Stimulated activated CD8-positive, alpha-beta memory T cell treated with anti-CD3 and anti-CD28 coated beads, Interleukin-7, amount 100 ng/mL, for 1 hour (primary cell): ENCODE measurements around the gene TRIM66.

Source experiments
- DNase-seq, 2 donors: peaks; one replicate each; pipeline ENCODE4 v3.0.0-alpha.2; 2020; ENCODE audit warnings: low read depth in 2 of 2

TRIM66 gene

DNA sequence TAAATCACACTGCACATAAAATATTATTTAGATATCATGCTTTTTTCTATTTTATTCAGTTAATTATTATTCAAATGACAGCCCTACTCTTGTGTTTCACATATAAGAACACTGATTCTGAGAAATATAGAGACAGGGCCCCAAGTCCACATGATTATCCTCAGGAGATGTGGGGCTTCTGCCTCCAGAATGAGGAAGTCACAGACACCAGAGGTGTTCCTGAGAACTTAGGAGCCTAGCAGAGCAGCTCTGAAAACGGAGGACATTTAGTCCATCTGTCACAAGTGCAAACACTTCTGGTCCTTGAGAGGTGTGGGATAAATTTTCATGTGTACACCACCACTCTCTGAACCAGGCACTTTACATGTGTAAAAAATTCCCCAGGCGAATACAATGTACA is 26.2 kb downstream of the TRIM66 start:
- no peak for DNase-seq

DNA sequence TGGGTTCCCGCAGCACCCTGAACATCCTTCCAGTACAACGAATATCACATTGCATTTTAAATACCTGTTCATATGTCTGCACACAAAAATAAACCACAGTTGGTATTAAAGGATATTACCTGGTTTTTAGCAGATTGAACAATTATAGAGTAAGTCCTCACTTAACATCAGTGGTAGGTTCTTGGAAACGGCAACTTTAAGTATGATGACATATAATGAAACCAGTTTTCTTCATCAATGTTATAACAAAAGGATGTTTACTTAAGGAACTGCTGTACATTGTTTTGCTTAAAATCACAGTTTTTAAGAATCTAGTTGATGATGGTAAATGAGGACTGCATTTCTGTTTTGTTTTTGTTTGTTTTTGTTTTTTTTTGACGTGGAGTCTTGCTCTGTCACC is 28.0 kb downstream of the TRIM66 start:
- DNase-seq: no peak

DNA sequence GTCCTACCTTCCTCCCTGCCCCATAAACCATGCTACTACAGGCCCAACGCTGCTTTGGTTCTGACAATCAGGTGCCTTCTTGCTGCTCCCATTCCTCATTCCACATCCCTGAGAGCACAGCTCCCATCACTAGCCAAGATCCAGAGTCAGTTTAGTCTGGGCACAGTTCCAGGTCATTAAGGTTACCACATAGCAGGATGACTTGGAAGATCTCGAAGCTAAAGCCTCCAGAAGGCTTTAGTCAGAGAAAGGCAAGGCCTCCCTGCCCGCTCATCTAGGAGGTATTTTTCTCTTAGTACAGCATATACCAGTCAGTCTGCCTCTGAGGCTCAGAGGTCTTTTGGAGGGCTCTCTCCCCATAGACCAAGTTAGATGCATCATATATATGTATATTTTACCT is 30.3 kb downstream of the TRIM66 start:
- DNase-seq: no peak

DNA sequence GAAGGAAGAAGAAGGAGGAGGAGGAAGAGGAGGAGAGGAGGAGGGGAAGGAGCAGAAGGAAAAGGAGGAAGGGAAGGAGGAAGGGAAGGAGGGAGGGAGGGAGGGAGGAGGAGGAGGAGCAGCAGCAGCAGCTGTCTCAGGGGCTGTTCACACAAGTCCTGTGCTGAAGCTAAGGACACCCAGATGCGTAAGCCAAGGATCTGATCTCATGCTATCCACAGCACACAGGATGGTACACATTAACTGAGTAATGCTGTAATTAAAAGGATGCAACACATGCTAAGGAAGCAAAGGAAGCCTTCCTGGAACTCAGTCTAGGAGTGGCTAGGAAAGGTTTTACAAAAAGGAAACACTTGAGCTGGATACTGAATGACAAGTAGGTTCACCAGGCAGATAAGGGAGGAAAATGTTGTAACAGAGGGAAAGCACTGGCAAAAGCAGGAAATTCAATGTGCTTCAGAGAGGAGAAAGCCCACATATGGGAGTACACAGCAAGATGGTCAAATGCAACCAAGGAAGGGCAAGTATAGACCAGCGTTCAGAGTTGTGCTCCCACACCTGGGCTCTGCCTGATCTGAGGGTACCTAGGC is 32.0 kb downstream of the TRIM66 start:
- no peak for DNase-seq

DNA sequence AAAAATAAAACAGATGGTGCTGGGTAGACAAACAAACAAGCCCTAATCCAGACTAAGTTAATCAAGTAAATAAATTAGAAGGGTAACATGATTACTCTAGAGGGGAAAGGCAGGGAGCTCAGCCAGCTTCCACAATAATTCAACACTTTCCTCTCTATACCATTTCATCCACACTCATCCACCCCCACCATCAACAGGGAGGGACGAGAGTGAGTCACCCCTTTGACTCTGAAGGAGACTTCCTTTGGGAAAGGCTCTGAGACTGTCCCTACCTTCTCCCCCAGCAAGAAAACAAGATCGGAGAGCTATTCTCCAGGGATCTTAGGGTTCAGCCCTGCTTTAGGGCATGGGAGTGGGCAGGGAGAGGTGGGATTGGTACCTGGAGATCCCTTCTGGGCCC is 33.1 kb downstream of the TRIM66 start:
- no peak for DNase-seq

DNA sequence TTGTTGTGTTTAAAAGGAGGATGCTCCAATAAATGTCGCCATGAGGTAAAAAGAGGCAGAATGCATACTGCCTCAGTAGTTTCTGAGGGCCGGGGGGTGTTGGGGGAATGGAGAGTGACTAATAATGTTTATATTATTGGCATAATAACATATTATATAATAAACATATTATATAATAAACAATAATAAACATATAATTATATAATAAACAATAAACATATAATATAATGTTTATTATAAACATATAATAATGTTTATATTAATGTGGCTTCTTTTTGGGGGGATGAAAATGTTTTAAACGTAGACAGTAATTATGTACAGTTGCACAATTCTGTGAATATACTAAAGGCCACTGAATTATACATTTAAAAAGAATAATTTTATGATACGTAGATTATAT is 35.6 kb downstream of the TRIM66 start:
- DNase-seq: no peak

DNA sequence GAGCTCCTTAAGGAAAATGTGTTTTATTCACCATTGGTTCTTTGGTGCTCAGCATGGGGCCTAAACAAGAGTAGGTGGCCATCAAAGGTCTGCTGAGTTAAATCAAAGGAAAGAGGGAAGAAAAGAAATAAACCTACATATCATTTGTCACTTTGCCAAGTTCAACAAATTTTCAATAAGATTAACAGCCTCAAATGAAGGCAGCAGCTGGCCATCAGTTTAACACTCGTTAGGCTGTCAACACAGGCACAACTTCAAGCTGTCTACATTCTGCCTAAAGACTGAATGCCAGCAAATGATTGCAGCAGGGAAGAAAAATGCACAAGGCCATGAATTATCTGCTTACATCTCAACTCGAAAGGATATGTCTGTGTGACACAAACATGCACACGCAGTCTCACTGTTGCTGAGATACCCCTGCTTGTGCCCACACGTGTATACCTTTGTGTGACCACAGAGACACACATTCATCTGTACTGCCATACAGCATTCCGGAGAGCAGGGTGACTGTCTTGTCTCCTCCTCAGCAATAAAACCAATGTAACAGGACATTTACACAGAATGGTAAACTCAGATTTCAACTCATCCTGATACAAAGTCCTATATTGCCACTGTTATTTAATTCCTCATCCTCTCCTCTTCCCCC is 40.1 kb downstream of the TRIM66 start:
- DNase-seq: no peak

DNA sequence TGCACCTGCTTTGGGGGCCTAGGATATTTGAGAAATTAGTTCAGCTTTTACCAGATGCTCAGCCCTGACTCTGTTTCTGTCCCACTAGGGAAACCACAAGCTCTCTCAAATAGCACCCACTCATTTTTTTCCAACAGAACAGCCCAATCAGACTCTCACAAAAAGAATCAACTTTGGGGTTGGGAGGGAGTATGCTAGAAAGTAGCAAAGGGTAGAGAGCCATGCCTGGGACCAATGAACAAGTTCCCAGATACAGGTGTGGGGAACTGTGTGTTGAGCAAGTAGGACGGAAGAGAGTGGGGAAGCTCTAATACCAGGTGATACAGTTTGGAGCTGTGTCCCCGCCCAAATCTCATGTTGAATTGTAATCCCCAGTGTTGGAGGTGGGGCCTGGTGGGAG is 41.1 kb downstream of the TRIM66 start:
- no peak for DNase-seq

DNA sequence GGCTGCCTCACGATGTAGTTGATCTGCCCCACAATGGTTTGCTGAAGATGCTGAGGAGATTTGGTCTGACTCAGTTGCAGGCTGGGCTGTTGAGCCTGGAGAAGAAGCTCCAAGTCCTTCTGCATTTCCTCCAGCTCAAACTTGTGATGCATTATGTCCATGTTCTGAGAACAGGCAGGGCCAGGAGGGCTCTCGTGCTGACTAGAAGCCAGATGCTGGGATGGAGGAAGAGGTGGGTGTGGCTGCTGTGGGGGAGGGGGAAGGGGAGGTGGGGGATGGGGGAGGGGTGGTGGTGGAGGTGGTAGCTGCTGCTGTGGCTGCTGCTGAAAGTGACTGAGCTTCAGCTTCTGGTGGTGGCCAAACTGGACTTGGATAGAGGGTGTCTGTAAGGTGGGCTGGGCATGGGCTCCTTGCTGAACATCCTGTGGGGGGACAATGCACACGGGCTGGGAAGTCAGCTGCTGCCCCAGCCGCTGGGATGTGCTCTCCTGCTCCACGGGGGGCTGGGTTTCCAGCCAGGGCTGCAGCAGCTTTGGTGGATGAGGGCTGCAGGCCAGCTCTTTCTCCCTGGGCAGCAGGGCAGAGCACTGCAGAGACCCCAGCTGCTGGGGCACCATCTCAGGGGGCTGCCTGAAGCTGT is 42.1 kb downstream of the TRIM66 start:
- DNase-seq: no peak

DNA sequence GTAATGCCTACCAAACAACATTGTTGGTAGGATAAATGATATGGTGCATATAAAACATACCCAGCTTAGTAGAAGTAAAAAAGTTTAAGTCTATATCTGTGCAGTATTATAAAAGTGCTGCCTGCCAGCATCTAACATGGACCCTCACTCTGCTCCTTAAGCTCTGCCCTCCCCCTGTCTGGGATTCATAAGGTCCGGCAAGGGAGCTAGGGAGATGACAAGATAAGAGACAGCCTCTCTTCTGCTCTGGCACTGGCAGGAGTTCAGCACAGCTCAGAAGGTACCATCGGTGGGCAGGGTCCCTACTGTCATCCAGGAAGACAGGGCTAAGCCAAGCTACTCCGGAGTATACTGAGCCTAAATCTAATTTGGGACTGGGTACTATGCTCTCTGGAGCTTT is 42.8 kb downstream of the TRIM66 start:
- DNase-seq: no peak

DNA sequence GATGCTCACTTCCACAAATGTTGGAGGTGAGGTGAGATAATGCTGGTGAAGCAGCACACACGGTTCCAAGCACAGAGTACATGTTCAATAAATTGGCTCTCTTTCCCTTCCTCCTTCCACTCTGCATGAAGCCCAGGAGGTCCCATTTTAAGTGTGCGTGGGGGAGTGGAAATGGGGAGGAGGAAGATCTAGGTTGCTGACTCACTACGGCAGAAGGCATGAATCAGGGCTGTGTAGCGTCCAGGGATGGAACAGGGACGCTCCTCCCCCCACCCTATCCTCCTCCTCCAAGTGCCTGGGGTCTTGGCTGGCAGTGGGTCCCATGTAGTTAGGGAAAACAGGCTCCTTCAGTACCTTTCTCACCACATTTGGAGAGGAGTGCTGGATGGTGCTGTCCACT is 44.2 kb downstream of the TRIM66 start:
- DNase-seq: no peak

DNA sequence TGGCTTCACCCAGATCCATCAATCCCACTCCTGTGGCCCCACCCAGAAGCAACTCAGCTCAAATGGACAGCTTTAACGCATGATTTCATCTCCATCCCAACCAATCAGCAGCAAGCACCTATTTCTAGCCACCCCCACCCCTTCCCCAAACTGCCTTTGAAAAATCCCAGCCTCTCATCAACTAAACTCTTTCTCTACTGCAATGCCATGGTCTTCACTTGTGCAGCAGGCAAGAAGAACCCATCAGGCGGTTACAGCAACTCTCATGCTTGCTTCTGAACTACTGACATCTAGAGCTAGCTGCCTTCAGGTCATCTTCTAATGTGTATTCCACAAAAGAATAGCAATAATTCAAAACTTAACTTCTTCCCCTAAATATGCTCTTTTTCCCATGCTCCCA is 46.3 kb downstream of the TRIM66 start:
- DNase-seq: no peak

DNA sequence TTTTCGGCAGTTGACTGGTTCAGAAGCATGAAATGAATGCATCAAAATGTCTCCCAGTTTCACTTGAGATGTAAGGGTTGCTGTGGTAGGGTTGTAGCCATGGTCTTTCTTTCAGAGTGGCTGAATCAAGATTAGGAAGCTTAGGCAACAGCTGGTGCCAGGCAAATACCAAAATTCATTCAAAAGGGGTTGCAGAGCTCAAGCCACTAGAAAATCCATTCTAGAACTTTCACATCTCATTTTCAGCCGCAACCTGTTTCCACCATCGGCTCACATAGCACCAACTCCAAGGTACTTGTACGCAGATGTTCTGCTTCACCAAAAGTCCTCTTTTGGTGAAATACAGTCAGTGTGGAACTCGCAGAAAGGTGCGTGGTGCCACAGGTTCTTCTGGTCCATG is 48.0 kb downstream of the TRIM66 start:
- DNase-seq: no peak

DNA sequence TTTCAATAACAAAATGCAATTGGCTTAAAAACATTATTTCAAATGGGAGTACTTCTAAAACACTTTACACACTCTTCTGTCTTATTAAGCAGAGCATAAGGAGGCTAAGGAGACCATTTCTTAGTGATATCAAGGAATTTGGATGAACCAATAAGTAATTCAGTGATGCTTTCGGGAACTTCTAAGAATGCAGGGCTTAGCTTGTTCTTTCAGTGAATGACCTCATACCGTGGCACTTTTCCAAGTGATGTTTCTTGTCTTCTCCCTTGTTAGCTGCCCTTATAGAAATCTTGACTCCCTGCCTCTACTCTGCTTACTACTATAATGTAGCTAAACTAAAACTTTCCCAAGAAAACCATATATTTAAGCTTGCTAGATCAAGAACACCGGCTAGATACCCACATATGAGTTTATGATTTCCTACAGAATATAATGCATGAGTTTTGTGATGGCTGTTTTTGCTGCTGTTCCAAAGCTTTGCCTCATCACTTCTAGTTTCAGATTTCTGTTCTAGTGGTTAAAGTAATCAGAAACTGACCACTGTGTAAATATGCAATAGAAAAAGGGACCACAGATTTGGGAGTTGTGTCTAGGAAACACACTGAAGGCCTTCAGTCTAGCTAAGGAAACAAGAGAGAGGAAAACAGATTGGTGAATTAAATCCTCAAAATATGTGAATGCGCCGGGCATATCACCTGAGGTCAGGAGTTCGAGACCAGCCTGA is 50.9 kb downstream of the TRIM66 start:
- no peak for DNase-seq

DNA sequence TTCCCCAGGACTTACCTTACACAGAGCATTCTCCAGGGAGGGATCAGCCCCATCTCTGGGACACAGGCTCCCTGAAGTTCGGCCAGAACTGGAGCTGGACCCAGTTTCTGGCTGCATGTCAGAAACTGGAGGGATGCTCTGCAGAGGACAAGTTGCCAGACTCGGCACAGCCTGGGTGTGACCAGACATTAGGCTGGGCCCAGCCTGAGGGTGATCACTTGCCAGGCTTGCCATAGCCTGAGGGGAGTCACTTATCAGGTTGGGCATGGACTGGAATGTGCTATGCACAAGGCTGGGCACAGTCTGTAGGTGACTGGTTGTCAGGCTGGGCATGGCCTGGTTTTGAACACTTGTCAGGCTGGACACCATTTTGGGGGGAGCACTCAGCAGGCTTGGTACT is 57.8 kb downstream of the TRIM66 start:
- no peak for DNase-seq

DNA sequence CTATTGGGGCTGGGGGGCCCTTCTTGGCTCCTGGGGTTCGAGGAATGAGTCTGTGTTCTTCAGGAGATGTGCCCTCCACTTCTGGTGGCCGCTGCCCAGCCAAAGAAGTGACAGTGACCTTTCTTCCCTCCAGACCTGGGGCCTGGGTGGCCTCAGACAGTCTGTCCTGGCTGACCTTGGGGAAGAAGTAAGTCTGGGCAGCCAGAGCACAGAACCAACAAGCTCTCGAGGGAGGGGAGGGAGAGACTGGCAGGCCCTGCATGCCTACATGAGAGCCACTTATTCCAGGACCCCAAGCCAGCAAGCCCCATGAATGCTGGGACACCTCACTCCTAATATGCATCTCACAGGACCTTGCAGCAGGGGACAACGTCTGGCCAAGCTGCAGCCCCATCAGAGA is 61.3 kb downstream of the TRIM66 start:
- DNase-seq: no peak

DNA sequence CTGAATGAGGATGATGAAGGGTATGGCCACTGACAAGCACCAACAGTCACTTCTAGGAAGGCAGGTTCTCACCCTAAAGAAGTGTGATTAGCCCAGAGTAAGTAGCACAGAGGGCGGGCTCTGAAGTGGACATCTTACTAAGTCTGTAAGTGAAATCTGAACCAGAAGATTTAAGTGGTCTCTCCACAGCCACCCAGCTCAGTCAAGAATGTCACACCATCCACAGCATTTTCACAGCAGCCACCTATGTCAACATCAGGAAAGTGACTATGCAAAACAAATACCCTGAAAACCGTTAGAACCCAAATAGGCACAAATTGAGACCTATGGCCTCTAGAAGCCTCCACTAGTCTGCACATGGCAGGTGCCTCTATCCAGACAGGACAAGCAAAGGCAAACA is 65.4 kb downstream of the TRIM66 start:
- DNase-seq: no peak

DNA sequence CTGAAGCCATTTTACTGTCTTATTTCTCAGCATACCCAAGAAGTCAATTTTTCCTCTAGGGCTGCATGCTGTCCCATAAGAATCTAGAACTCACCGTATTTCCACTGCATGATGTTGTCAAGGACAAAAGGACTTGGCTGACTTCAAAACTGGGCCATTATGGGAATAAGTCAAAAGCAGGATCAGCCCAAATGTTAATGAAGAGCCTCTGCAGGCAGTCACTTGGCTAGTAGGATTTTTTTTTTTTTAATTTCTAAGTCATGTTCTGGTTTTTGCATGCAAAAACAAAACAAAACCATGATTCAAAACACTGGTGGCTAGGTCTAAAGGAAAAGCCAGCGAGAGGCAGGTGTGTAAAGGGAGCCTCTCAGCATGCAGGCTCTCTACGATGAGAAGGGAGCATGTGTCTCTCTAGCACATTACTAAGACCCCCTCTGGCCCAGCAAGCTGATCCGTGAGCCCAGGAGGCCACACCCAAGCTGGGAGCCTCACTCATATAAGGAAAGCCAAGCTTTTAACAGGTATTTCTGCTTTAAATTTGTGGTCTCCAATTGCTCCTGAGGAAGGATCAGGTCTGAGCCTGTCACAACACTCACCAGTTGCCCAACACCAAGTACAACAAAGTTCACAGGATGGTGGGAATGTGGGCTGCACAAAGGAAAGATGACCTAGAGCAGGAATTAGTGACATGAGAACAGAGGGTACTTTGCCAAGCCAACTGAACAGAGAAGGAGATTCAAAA is 67.0 kb downstream of the TRIM66 start:
- DNase-seq: no peak

DNA sequence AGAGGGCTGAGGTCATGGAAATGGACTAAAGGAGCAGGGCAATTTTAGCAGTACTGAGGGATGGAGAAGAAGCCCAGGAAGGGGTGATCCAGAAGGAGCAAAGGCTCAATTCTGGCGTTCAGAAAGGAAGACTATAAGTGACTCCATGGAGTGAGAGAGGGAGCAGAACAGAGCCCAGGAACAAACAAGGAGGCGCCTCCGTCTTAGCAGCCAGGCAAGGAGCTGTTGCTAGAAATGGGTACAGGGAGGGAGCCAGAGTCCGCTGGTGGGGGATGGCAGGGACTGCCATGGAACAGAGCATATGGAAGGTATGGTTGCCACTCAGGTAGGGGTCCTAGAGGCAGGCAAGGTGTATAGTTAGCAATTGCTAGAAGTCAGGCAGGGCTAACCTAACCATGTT is 68.0 kb downstream of the TRIM66 start:
- DNase-seq: no peak

DNA sequence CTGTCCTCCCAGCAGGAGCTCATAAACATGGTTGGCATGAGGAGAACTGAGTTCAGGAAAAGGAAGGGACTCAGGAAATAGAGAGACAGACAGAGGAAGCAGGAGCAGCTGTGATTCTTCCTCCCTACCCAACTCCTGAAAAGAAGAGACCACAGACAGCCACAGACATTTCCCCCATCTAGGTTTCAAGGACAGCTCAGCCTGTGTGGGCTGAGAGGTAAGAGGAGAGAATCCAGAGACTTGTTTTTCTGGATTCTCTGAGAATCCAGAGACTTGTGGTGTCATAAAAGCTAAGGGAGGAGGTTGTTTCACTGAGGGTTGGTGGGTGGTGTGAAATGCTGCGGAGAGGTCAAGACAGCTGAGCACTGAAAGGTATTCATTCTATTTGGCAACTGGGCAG is 69.4 kb downstream of the TRIM66 start:
- DNase-seq: no peak

DNA sequence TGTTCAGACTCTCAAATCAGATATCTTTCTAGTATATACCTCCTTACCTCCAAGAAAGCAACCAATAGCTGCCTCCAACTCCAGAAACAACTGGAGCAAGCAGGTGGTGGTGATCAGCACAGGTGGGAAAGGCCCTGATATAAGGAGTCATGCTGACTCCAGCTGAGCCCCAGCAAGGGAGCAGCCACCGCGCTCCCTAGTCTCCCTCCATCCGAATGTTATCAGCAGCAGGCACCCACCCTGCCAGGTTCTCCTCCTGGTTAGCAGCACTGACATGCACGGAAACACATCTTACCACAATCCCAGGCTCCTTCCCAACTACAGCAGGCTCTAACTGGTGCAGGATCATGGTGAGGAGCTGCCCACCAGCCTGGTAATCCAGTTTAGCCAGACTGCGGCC is 69.9 kb downstream of the TRIM66 start:
- DNase-seq: no peak

DNA sequence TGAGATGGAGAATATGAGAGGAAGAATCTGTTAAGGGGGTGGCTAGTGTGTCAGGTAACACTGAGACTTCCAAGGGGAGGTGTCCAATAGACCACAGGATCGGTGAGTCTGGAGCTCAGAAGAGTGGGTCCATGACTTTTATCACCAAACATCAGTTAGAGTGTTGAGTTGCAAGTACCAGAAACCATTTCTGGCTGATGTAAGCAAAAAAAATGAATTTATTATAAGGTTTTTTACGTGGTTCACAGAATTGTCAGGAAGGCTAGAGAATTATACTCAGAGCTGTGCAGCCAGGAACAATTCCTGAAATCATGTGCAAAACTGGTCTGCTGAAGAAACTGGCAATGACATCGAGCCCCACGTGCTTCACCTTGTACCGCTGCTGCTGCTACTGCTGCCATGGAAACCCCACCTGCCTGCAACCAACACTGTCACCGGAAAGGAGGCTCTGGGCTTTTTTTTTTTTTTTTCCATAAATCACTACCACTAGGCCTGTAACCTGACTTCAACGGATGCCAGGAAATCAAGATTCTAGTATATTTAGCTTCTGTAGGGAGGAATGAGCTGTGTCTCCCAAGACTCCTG is 71.8 kb downstream of the TRIM66 start:
- no peak for DNase-seq
